Measurements from ENCODE around the gene SLC36A3. TPM values are rescaled to one million over a fixed set of nuclear protein-coding genes. Genes with fewer than 3 reads are reported as not detected.
A peak's percentile ranks its signal among the peaks of the same experiment; 100 is the strongest.

SLC36A3 gene
- polyA plus RNA-seq, 4 donors, result not detected

GRCh38 chr5:151296478-151296830 lies 7.1 kb downstream of the SLC36A3 start:
- FAIRE-seq, result no peak
- WGBS, 3 donors, result 21 to 63% (median 41%) methylated on average over 1 of the region's 1 CpG
- H3K36me3 ChIP-seq (ENCODE audit: control insufficient read depth in 3 of 3, insufficient read depth in 2 of 3, low read depth in 1 of 3, low read length in 3 of 3), result no peaks in the 10 kb centered on the region
- peaks cover 0 to 7% (median 2%) of the 10 kb centered on the region in 3 donors for H3K27me3 ChIP-seq (ENCODE audit: control insufficient read depth in 3 of 3, insufficient read depth in 3 of 3, low read length in 3 of 3)
- no peak overlapping the region for H3K4me3 ChIP-seq (ENCODE audit: low read depth in 1 of 3, low read length in 3 of 3)
- no peaks in the 10 kb centered on the region for H3K4me1 ChIP-seq (ENCODE audit: control insufficient read depth in 3 of 3, insufficient read depth in 2 of 3, low read depth in 1 of 3, low read length in 2 of 3)
- DNase-seq, result no peak
- H3K27ac ChIP-seq (ENCODE audit: low read depth in 1 of 3, low read length in 2 of 3), result no peak overlapping the region
- no peaks in the 10 kb centered on the region for H3K9me3 ChIP-seq (ENCODE audit: control insufficient read depth in 2 of 2, insufficient read depth in 1 of 2, low read depth in 1 of 2, low read length in 1 of 2)

- WGBS, 3 donors, result 55 to 66% (median 64%) methylated on average over 6 to 7 of the region's 7 CpGs
- no peak overlapping the region for H3K4me3 ChIP-seq (ENCODE audit: low read depth in 1 of 3, low read length in 3 of 3)
- no peaks in the 10 kb centered on the region for H3K9me3 ChIP-seq (ENCODE audit: control insufficient read depth in 2 of 2, insufficient read depth in 1 of 2, low read depth in 1 of 2, low read length in 1 of 2)
- DNase-seq, result no peak
- FAIRE-seq, result no peak
- no peaks in the 10 kb centered on the region for H3K36me3 ChIP-seq (ENCODE audit: control insufficient read depth in 3 of 3, insufficient read depth in 2 of 3, low read depth in 1 of 3, low read length in 3 of 3)
- no peaks in the 10 kb centered on the region for H3K4me1 ChIP-seq (ENCODE audit: control insufficient read depth in 3 of 3, insufficient read depth in 2 of 3, low read depth in 1 of 3, low read length in 2 of 3)
- peaks cover 0 to 4% (median 2%) of the 10 kb centered on the region in 3 donors for H3K27me3 ChIP-seq (ENCODE audit: control insufficient read depth in 3 of 3, insufficient read depth in 3 of 3, low read length in 3 of 3)
- no peak overlapping the region for H3K27ac ChIP-seq (ENCODE audit: low read depth in 1 of 3, low read length in 2 of 3)
These were observed 7.6 kb downstream of the SLC36A3 start for GRCh38 chr5:151295791-151296477.

GRCh38 chr5:151295138-151295537 lies 8.4 kb downstream of the SLC36A3 start:
- Histone ChIP-seq H3K4me1 (ENCODE audit: control insufficient read depth in 3 of 3, insufficient read depth in 2 of 3, low read depth in 1 of 3, low read length in 2 of 3) (no peaks in the 10 kb centered on the region), H3K27me3 (ENCODE audit: control insufficient read depth in 3 of 3, insufficient read depth in 3 of 3, low read length in 3 of 3) (peaks cover 0 to 4% (median 2%) of the 10 kb centered on the region in 3 donors), H3K4me3 (ENCODE audit: low read depth in 1 of 3, low read length in 3 of 3) (no peak overlapping the region), H3K36me3 (ENCODE audit: control insufficient read depth in 3 of 3, insufficient read depth in 2 of 3, low read depth in 1 of 3, low read length in 3 of 3) (no peaks in the 10 kb centered on the region), H3K27ac (ENCODE audit: low read depth in 1 of 3, low read length in 2 of 3) (no peak overlapping the region), H3K9me3 (ENCODE audit: control insufficient read depth in 2 of 2, insufficient read depth in 1 of 2, low read depth in 1 of 2, low read length in 1 of 2) (no peaks in the 10 kb centered on the region)
- FAIRE-seq (no peak), DNase-seq (no peak)
- WGBS, 3 donors, result 61 to 84% (median 65%) methylated on average over 5 of the region's 5 CpGs

GRCh38 chr5:151293624-151294023 lies 9.9 kb downstream of the SLC36A3 start:
- H3K27ac ChIP-seq (ENCODE audit: low read depth in 1 of 3, low read length in 2 of 3), result no peak overlapping the region
- H3K9me3 ChIP-seq (ENCODE audit: control insufficient read depth in 2 of 2, insufficient read depth in 1 of 2, low read depth in 1 of 2, low read length in 1 of 2), result no peaks in the 10 kb centered on the region
- 48 to 56% (median 51%) methylated on average over 4 of the region's 4 CpGs for WGBS, 3 donors
- DNase-seq (no peak), FAIRE-seq (no peak)
- no peaks in the 10 kb centered on the region for H3K36me3 ChIP-seq (ENCODE audit: control insufficient read depth in 3 of 3, insufficient read depth in 2 of 3, low read depth in 1 of 3, low read length in 3 of 3)
- H3K4me1 ChIP-seq (ENCODE audit: control insufficient read depth in 3 of 3, insufficient read depth in 2 of 3, low read depth in 1 of 3, low read length in 2 of 3), result no peaks in the 10 kb centered on the region
- H3K27me3 ChIP-seq (ENCODE audit: control insufficient read depth in 3 of 3, insufficient read depth in 3 of 3, low read length in 3 of 3), result peaks cover 0 to 2% (median 0%) of the 10 kb centered on the region in 3 donors
- H3K4me3 ChIP-seq (ENCODE audit: low read depth in 1 of 3, low read length in 3 of 3), result no peak overlapping the region

GRCh38 chr5:151288180-151288579 lies 15.4 kb downstream of the SLC36A3 start:
- H3K36me3 ChIP-seq (ENCODE audit: control insufficient read depth in 3 of 3, insufficient read depth in 2 of 3, low read depth in 1 of 3, low read length in 3 of 3), result no peaks in the 10 kb centered on the region
- FAIRE-seq (no peak), DNase-seq (peak; percentile 31 to 52)
- WGBS, 3 donors, result 44 to 55% (median 53%) methylated on average over 2 of the region's 2 CpGs
- peaks cover 0 to 2% (median 0%) of the 10 kb centered on the region in 3 donors for H3K27me3 ChIP-seq (ENCODE audit: control insufficient read depth in 3 of 3, insufficient read depth in 3 of 3, low read length in 3 of 3)
- no peak overlapping the region for H3K27ac ChIP-seq (ENCODE audit: low read depth in 1 of 3, low read length in 2 of 3)
- no peaks in the 10 kb centered on the region for H3K9me3 ChIP-seq (ENCODE audit: control insufficient read depth in 2 of 2, insufficient read depth in 1 of 2, low read depth in 1 of 2, low read length in 1 of 2)
- H3K4me3 ChIP-seq (ENCODE audit: low read depth in 1 of 3, low read length in 3 of 3), result no peak overlapping the region
- no peaks in the 10 kb centered on the region for H3K4me1 ChIP-seq (ENCODE audit: control insufficient read depth in 3 of 3, insufficient read depth in 2 of 3, low read depth in 1 of 3, low read length in 2 of 3)

- FAIRE-seq, result no peak
- Histone ChIP-seq H3K4me3 (ENCODE audit: low read depth in 1 of 3, low read length in 3 of 3) (no peak overlapping the region), H3K9me3 (ENCODE audit: control insufficient read depth in 2 of 2, insufficient read depth in 1 of 2, low read depth in 1 of 2, low read length in 1 of 2) (no peaks in the 10 kb centered on the region), H3K27me3 (ENCODE audit: control insufficient read depth in 3 of 3, insufficient read depth in 3 of 3, low read length in 3 of 3) (peaks cover 0 to 2% (median 0%) of the 10 kb centered on the region in 3 donors), H3K36me3 (ENCODE audit: control insufficient read depth in 3 of 3, insufficient read depth in 2 of 3, low read depth in 1 of 3, low read length in 3 of 3) (no peaks in the 10 kb centered on the region), H3K27ac (ENCODE audit: low read depth in 1 of 3, low read length in 2 of 3) (no peak overlapping the region), H3K4me1 (ENCODE audit: control insufficient read depth in 3 of 3, insufficient read depth in 2 of 3, low read depth in 1 of 3, low read length in 2 of 3) (no peaks in the 10 kb centered on the region)
- no peak for DNase-seq
- WGBS, 3 donors, result 88 to 96% (median 91%) methylated on average over 1 of the region's 1 CpG
These were observed 17.3 kb downstream of the SLC36A3 start for GRCh38 chr5:151286246-151286645.

- DNase-seq (no peak), FAIRE-seq (no peak)
- no peaks in the 10 kb centered on the region for H3K36me3 ChIP-seq (ENCODE audit: control insufficient read depth in 3 of 3, insufficient read depth in 2 of 3, low read depth in 1 of 3, low read length in 3 of 3)
- 74 to 77% (median 76%) methylated on average over 5 of the region's 5 CpGs for WGBS, 3 donors
- H3K27me3 ChIP-seq (ENCODE audit: control insufficient read depth in 3 of 3, insufficient read depth in 3 of 3, low read length in 3 of 3), result peaks cover 0 to 2% (median 0%) of the 10 kb centered on the region in 3 donors
- no peak overlapping the region for H3K27ac ChIP-seq (ENCODE audit: low read depth in 1 of 3, low read length in 2 of 3)
- H3K4me3 ChIP-seq (ENCODE audit: low read depth in 1 of 3, low read length in 3 of 3), result no peak overlapping the region
- no peaks in the 10 kb centered on the region for H3K9me3 ChIP-seq (ENCODE audit: control insufficient read depth in 2 of 2, insufficient read depth in 1 of 2, low read depth in 1 of 2, low read length in 1 of 2)
- no peaks in the 10 kb centered on the region for H3K4me1 ChIP-seq (ENCODE audit: control insufficient read depth in 3 of 3, insufficient read depth in 2 of 3, low read depth in 1 of 3, low read length in 2 of 3)
These were observed 17.9 kb downstream of the SLC36A3 start for GRCh38 chr5:151285683-151286082.

- no peaks in the 10 kb centered on the region for H3K4me1 ChIP-seq (ENCODE audit: control insufficient read depth in 3 of 3, insufficient read depth in 2 of 3, low read depth in 1 of 3, low read length in 2 of 3)
- FAIRE-seq (no peak), DNase-seq (no peak)
- H3K9me3 ChIP-seq (ENCODE audit: control insufficient read depth in 2 of 2, insufficient read depth in 1 of 2, low read depth in 1 of 2, low read length in 1 of 2), result no peaks in the 10 kb centered on the region
- H3K36me3 ChIP-seq (ENCODE audit: control insufficient read depth in 3 of 3, insufficient read depth in 2 of 3, low read depth in 1 of 3, low read length in 3 of 3), result no peaks in the 10 kb centered on the region
- H3K27ac ChIP-seq (ENCODE audit: low read depth in 1 of 3, low read length in 2 of 3), result no peak overlapping the region
- peaks cover 0 to 2% (median 0%) of the 10 kb centered on the region in 3 donors for H3K27me3 ChIP-seq (ENCODE audit: control insufficient read depth in 3 of 3, insufficient read depth in 3 of 3, low read length in 3 of 3)
- no peak overlapping the region for H3K4me3 ChIP-seq (ENCODE audit: low read depth in 1 of 3, low read length in 3 of 3)
- 29 to 30% (median 30%) methylated on average over 8 of the region's 8 CpGs for WGBS, 3 donors
These were observed 19.1 kb downstream of the SLC36A3 start for GRCh38 chr5:151284392-151284967.

Data from small intestine (tissue), 7 donors.